Esophagus mucosa (tissue), 1 donor: Measurements from ENCODE around the gene B4GAT1. TPM values are rescaled to one million over a fixed set of nuclear protein-coding genes. Genes with fewer than 3 reads are reported as not detected.
"Not testable (repeated sequence)": the region's sequence is repeated elsewhere in the genome, so short reads cannot be mapped to it uniquely, and the experiment has no call there.

Experiments used
- ATAC-seq: fragments of 200-7000 bp; cut with Tn5 transposase; one replicate; pipeline ENCODE4 v1.9.1; 2020
- total RNA-seq: library from RNA; stranded (reverse); gene quantifications from one replicate; pipeline ENCODE4 v1.2.4, GENCODE V29; 2023
- donor health status: DM: yes; HTN: yes; CAD: no.

The B4GAT1 gene
- total RNA-seq, result 3.5 TPM

GRCh38 chr11:66347425-66348276, at the start of gene B4GAT1:
TSS of gene B4GAT1 (minus strand) at chr11:66347629. CDS start at chr11:66347545, 84 bp downstream.
- peak; percentile 76 for ATAC-seq

GRCh38 chr11:66393954-66394353, 46.5 kb upstream of the B4GAT1 start:
- no peak for ATAC-seq

GRCh38 chr11:66391322-66391721, 43.9 kb upstream of the B4GAT1 start:
- no peak for ATAC-seq

- peak; percentile 78 for ATAC-seq
Observed at GRCh38 chr11:66388780-66389386, 41.5 kb upstream of the B4GAT1 start.

- ATAC-seq, result peak; percentile 70
Observed at GRCh38 chr11:66386171-66387069, 39.0 kb upstream of the B4GAT1 start.

- not testable (repeated sequence) for ATAC-seq
Observed at GRCh38 chr11:66384316-66384715, 36.9 kb upstream of the B4GAT1 start.

- ATAC-seq, result not testable (repeated sequence)
Observed at GRCh38 chr11:66380264-66380663, 32.8 kb upstream of the B4GAT1 start.

GRCh38 chr11:66373690-66374287, 26.4 kb upstream of the B4GAT1 start:
- ATAC-seq, result not testable (repeated sequence)

GRCh38 chr11:66373265-66373664, 25.8 kb upstream of the B4GAT1 start:
- ATAC-seq, result no peak

- ATAC-seq, result peak; percentile 76
Observed at GRCh38 chr11:66371627-66372415, 24.4 kb upstream of the B4GAT1 start, which contains the start of gene SLC29A2. TSS of gene SLC29A2 (minus strand) at chr11:66371760. CDS start at chr11:66371591, 169 bp downstream.

- no peak for ATAC-seq
Observed at GRCh38 chr11:66369073-66369894, 21.9 kb upstream of the B4GAT1 start.

- no peak for ATAC-seq
Observed at GRCh38 chr11:66368484-66368883, 21.1 kb upstream of the B4GAT1 start.

GRCh38 chr11:66367561-66368312, 20.3 kb upstream of the B4GAT1 start:
- ATAC-seq, result no peak

- ATAC-seq, result no peak
Observed at GRCh38 chr11:66366844-66367477, 19.5 kb upstream of the B4GAT1 start.

GRCh38 chr11:66365711-66366619, 18.5 kb upstream of the B4GAT1 start:
- ATAC-seq, result no peak

GRCh38 chr11:66365166-66365565, 17.7 kb upstream of the B4GAT1 start:
- ATAC-seq, result peak; percentile 3

GRCh38 chr11:66363805-66364535, 16.5 kb upstream of the B4GAT1 start:
- peak; percentile 34 for ATAC-seq
